Measurements from ENCODE around the gene TSPAN11. TPM values are rescaled to one million over a fixed set of nuclear protein-coding genes. Genes with fewer than 3 reads are reported as not detected.

The TSPAN11 gene
- total and polyA plus RNA-seq, 4 donors: 0.13 to 1.2 (median 0.44) TPM

DNA sequence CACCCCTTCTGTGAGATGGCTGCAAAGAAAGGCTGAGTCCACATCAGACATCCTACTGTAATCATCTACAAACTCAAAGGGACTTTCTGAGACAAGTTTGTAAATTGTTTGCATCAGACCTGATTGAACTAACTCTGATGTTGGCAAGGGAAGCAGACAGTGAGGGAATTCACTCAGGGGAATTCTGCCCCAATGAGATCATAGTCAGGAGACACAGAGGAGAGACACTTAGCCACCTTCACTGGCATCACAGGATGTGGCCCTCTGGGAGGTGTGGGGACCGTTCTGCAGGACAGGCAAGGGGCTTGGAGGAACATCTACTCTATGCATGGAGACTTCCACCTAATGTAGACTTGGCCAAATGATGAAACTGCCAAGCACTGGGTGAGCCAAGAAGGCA lies 76.5 kb downstream of the TSPAN11 start:
- Histone ChIP-seq H3K4me3 (ENCODE audit: low read depth in 1 of 3, low read length in 3 of 3) (no peak overlapping the region), H3K27me3 (ENCODE audit: control insufficient read depth in 4 of 4, insufficient read depth in 4 of 4, low read length in 3 of 4) (no peaks in the 10 kb centered on the region), H3K9me3 (ENCODE audit: control insufficient read depth in 4 of 4, low read length in 3 of 4) (no peaks in the 10 kb centered on the region), H3K27ac (ENCODE audit: low read depth in 1 of 2, low read length in 2 of 2) (no peak overlapping the region), H3K9ac (ENCODE audit: low read depth in 1 of 2, low read length in 2 of 2) (no peak overlapping the region), H3K36me3 (ENCODE audit: control insufficient read depth in 4 of 4, insufficient read depth in 3 of 4, low read depth in 1 of 4, low read length in 3 of 4) (no peaks in the 10 kb centered on the region), H3K4me1 (ENCODE audit: control insufficient read depth in 4 of 4, insufficient read depth in 4 of 4, low read length in 3 of 4) (no peaks in the 10 kb centered on the region)
- TF ChIP-seq RAD21 (IDR thresholded peaks at IDR 0.05) (no peak), YY1 (IDR thresholded peaks at IDR 0.05) (no peak), GABPA (IDR thresholded peaks at IDR 0.05 in 1 of 2, conservative IDR thresholded peaks at IDR 0.05 in 1 of 2) (no peak), FOXA1 (IDR thresholded peaks at IDR 0.05) (no peak), NR2F2 (IDR thresholded peaks at IDR 0.05) (no peak), EGR1 (IDR thresholded peaks at IDR 0.05; ENCODE audit: low read depth in 2 of 2) (no peak), SP1 (IDR thresholded peaks at IDR 0.05) (no peak)
- TF ChIP-seq, protein P1, sequence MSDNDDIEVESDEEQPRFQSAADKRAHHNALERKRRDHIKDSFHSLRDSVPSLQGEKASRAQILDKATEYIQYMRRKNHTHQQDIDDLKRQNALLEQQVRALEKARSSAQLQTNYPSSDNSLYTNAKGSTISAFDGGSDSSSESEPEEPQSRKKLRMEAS (IDR thresholded peaks at IDR 0.05): no peak
- TF ChIP-seq, protein P2, sequence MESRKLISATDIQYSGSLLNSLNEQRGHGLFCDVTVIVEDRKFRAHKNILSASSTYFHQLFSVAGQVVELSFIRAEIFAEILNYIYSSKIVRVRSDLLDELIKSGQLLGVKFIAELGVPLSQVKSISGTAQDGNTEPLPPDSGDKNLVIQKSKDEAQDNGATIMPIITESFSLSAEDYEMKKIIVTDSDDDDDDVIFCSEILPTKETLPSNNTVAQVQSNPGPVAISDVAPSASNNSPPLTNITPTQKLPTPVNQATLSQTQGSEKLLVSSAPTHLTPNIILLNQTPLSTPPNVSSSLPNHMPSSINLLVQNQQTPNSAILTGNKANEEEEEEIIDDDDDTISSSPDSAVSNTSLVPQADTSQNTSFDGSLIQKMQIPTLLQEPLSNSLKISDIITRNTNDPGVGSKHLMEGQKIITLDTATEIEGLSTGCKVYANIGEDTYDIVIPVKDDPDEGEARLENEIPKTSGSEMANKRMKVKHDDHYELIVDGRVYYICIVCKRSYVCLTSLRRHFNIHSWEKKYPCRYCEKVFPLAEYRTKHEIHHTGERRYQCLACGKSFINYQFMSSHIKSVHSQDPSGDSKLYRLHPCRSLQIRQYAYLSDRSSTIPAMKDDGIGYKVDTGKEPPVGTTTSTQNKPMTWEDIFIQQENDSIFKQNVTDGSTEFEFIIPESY (IDR thresholded peaks at IDR 0.05): no peak
- TF ChIP-seq, protein P3, sequence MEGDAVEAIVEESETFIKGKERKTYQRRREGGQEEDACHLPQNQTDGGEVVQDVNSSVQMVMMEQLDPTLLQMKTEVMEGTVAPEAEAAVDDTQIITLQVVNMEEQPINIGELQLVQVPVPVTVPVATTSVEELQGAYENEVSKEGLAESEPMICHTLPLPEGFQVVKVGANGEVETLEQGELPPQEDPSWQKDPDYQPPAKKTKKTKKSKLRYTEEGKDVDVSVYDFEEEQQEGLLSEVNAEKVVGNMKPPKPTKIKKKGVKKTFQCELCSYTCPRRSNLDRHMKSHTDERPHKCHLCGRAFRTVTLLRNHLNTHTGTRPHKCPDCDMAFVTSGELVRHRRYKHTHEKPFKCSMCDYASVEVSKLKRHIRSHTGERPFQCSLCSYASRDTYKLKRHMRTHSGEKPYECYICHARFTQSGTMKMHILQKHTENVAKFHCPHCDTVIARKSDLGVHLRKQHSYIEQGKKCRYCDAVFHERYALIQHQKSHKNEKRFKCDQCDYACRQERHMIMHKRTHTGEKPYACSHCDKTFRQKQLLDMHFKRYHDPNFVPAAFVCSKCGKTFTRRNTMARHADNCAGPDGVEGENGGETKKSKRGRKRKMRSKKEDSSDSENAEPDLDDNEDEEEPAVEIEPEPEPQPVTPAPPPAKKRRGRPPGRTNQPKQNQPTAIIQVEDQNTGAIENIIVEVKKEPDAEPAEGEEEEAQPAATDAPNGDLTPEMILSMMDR (IDR thresholded peaks at IDR 0.05; ENCODE audit: low read depth, low read length, missing input control): no peak
- no peak for DNase-seq (ENCODE audit: low spot score)
- 74% methylated on average over 1 of the region's 1 CpG for WGBS

DNA sequence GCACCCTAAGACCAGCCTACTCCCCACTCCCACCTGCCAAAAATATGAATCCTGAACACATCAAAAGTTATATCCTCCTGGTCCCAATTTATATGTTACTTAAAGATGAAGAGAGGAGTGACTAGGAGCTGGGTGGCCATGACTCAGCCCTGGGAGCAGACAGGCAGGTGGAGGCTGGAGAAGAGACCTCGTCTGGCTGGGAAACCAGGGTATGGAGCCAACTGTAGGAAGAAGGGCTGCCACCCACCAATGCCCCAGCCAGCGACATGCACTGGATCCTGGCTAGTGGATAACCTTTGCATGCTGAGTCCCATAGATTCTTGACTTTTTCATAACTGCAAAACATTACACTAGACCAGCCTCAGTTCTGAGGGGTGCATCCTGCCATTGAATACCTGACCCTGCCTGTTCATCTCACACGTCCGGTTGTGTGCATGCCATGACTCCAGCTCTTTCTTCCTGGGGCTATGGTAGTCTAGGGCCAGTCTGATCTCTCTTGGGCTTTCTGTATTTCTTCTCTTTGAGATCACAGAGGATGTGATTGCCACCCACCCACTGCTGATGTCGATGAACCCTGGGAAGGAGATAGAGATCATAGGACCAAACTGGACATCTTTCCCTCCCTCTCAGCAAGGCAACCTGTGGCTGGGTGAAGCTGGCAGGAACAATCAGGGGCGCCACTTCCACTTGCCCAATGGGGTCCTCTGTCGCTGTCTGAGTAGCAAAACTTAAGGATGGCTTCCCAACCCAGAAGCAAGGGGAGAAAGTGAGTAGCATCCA lies 77.5 kb downstream of the TSPAN11 start:
- no peak overlapping the region for H3K9ac ChIP-seq (ENCODE audit: low read depth in 1 of 2, low read length in 2 of 2)
- no peaks in the 10 kb centered on the region for H3K27me3 ChIP-seq (ENCODE audit: control insufficient read depth in 4 of 4, insufficient read depth in 4 of 4, low read length in 3 of 4)
- no peak overlapping the region for H3K27ac ChIP-seq (ENCODE audit: low read depth in 1 of 2, low read length in 2 of 2)
- H3K9me3 ChIP-seq (ENCODE audit: control insufficient read depth in 4 of 4, low read length in 3 of 4): no peaks in the 10 kb centered on the region
- DNase-seq (ENCODE audit: low spot score): no peak
- WGBS: 94% methylated on average over 7 of the region's 7 CpGs
- no peaks in the 10 kb centered on the region for H3K4me1 ChIP-seq (ENCODE audit: control insufficient read depth in 4 of 4, insufficient read depth in 4 of 4, low read length in 3 of 4)
- no peak overlapping the region for H3K4me3 ChIP-seq (ENCODE audit: low read depth in 1 of 3, low read length in 3 of 3)
- TF ChIP-seq JUND (IDR thresholded peaks at IDR 0.05): no peak
- no peak for TF ChIP-seq NR2F2 (IDR thresholded peaks at IDR 0.05)
- TF ChIP-seq, protein P2 (IDR thresholded peaks at IDR 0.05): no peak
- no peak for TF ChIP-seq YY1 (IDR thresholded peaks at IDR 0.05)
- no peak for TF ChIP-seq RXRA (IDR thresholded peaks at IDR 0.05)
- TF ChIP-seq, protein P3 (IDR thresholded peaks at IDR 0.05; ENCODE audit: low read depth, low read length, missing input control): no peak
- TF ChIP-seq HNF4A (conservative IDR thresholded peaks at IDR 0.05): no peak
- TF ChIP-seq FOXA2 (IDR thresholded peaks at IDR 0.05): no peak
- H3K36me3 ChIP-seq (ENCODE audit: control insufficient read depth in 4 of 4, insufficient read depth in 3 of 4, low read depth in 1 of 4, low read length in 3 of 4): no peaks in the 10 kb centered on the region
